Stimulated activated naive CD4-positive, alpha-beta T cell treated with Interleukin-2 at 50 U/mL for 16 hours (primary cell): Measurements from ENCODE around the gene CYP2R1.
A peak's percentile ranks its signal among the peaks of the same experiment; 100 is the strongest.
"Not testable (repeated sequence)": the region's sequence is repeated elsewhere in the genome, so short reads cannot be mapped to it uniquely, and the experiment has no call there.

Experiments used
- DNase-seq: peaks from one replicate; lab custom pipeline; 2025; lab: John Stamatoyannopoulos, UW

CYP2R1 gene

GRCh38 chr11:14891143-14892035 lies 642 bp downstream of the CYP2R1 start:
- DNase-seq: peak; percentile 89

- DNase-seq: no peak
Measured at GRCh38 chr11:14886513-14886912, 5.5 kb downstream of the CYP2R1 start.

DNA sequence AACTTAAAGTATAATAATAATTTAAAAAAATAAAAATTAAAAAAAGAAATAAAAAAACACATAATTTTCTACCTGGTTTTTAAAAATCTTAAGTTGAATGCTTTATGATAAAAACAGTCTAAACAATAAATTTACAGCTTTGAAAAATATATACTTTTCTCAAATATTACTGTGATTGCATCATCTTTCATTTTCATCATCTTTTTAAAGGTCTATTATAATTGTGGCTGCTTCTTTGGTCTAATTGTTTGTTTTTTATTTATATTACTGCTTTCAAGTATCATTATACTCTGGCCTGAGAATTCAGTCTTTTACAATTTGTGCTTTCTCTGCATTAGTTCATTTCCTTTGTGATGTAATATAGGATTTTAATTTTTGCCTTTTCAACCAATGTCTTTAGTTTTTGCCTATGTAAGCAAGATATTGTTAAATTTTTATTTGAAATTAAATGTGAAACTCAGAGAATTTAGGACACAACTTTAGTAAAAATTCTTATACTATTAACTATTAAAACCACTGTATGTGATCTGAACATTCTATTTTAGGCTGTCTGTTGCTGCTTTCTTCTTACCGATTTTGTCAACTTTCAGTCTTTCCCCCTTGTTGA lies 7.3 kb downstream of the CYP2R1 start:
- no peak for DNase-seq

DNA sequence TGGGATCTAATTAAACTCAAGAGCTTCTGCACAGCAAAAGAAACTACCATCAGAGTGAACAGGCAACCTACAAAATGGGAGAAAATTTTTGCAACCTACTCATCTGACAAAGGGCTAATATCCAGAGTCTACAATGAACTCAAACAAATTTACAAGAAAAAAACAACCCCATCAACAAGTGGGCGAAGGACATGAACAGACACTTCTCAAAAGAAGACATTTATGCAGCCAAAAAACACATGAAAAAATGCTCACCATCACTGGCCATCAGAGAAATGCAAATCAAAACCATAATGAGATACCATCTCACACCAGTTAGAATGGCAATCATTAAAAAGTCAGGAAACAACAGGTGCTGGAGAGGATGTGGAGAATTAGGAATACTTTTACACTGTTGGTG lies 8.3 kb downstream of the CYP2R1 start:
- DNase-seq: not testable (repeated sequence)

DNA sequence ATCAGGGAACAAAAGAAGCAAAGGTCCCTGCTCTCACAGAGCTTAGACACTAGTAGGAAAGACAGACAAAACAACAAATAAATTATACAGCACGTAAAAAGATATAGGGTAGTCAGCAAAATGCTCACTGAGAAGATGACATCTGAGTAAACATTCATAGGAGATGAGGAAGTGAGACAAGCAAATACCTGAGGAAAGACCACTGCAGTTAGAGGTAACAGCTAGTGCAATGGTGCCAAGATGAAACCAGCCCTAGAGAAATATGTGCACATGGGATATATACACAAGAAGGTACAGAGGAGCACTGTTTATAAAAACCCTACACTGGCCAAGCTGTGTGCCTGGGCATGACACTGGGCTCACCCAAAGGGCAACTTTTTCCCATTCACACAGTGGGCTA lies 9.8 kb downstream of the CYP2R1 start:
- no peak for DNase-seq

GRCh38 chr11:14881576-14882193 lies 10.3 kb downstream of the CYP2R1 start:
- no peak for DNase-seq

DNA sequence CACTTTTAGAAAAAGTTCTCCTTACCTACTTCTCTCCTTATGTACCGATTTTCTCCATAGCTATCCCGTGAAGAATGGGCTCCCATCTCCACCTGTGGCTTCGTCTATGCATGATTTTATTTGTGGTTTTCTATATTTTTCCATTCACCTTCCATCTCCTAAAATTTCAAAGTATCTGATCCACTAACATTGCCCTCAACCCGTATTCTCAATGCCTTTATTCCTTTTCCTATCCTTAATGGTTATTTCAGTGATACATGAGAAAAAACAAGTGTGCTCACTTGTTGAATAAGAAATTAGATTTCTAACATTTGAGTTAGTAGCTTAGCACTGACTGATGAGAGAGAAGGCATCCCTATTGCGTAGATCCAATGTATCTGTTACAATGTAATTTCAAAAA lies 16.9 kb downstream of the CYP2R1 start:
- DNase-seq: no peak

GRCh38 chr11:14873632-14874031 lies 18.4 kb downstream of the CYP2R1 start:
- no peak for DNase-seq

DNA sequence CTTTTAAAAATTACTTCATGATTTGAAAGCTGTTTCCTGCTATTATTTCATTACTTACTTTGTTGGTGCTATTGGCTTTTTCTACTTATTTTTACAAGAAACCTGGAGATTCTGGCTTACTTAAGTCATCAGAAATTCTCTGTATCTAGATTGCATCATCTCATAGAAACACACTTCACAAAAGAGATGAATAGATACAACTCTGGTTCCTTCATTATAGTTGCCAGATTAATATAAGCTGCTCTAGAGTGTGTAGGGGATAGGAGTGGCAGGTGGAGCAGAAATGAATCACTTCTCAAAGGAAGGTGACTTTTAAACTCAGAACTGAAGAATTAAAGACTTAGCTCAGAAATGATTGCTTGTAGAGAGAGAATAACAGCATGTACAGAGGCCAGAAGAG lies 20.0 kb downstream of the CYP2R1 start:
- no peak for DNase-seq

DNA sequence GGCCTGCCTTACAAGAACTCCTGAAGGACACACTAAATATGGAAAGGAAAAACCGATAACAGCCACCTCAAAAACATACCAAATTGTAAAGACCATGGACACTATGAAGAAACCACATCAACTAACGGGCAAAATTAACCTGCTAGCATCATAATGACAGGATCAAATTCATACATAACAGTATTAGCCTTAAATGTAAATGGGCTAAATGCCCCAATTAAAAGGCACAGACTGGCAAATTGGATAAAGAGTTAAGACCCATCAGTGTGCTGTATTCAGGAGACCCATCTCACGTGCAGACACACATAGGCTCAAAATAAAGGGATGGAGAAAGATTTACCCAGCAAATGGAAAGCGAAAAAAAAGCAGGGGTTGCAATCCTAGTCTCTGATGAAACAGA lies 28.3 kb downstream of the CYP2R1 start:
- not testable (repeated sequence) for DNase-seq

- DNase-seq: no peak
Measured at GRCh38 chr11:14861680-14862079, 30.4 kb downstream of the CYP2R1 start.

- no peak for DNase-seq
Measured at GRCh38 chr11:14860511-14860910, 31.5 kb downstream of the CYP2R1 start.

GRCh38 chr11:14858404-14858803 lies 33.6 kb downstream of the CYP2R1 start:
- no peak for DNase-seq

DNA sequence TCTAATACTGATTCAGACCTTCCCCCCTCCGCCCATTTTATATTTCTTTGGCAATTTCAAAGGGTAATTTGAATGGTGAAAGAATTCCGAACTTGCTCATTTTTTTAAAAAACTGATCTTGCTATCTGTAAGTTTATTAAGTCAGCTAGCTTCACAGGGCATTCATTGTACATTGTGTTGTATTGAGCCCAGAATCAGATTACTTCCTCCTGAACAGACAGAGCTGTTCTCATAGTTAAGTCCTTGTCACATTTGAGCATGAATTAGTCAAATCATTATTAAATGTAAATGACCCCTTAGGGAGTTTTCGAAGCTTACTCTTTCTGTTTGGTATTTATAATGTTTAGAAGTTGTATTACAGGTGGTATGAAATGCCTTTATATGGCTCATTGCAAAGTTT lies 34.4 kb downstream of the CYP2R1 start:
- DNase-seq: no peak

DNA sequence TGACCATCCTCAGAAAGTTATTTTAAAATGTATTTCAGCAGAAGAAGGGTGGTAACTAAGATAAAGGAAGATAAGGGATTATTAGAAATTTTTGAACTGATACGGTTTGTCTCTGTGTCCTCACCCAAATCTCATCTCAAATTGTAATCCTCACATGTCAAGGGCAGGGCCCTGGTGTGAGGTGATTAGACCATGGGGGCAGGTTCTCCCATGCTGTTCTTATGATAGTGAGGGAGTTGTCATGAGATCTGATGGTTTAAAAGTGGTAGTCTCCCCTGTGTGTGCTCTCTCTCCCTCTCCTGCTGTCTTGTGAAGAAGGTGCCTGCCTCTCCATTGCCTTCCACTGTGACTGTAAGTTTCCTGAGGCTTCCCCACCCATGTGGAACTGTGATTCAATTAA lies 36.1 kb downstream of the CYP2R1 start:
- no peak for DNase-seq

GRCh38 chr11:14854057-14854456 lies 38.0 kb downstream of the CYP2R1 start:
- no peak for DNase-seq

DNA sequence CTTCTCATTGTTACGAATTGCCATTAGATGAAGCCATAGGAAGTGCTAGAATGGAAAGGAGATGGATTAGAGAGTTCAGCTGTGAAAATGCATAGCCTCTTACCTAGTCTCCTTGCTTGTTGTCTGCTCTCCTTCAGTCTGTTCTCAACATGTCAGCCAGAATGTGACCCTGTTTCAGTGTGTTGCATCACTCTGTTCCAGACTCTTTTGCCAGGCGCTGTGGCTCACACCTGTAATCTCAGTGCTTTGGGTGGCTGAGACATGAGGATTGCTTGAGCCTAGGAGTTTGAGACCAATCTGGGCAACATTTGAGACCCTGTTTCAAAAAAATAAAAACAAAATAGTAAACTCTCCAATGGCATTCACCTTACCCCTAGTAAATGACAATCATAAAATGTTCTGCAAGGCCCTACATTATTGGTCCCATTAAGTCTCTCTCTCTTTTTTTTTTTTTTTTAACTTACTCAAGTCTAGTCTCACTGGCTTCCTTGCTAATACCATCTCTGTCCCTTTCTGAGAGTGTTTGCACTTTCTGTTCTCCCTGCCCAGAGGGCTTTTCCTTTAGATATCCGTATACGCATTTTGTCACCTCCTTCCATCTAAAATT lies 39.4 kb downstream of the CYP2R1 start:
- no peak for DNase-seq

DNA sequence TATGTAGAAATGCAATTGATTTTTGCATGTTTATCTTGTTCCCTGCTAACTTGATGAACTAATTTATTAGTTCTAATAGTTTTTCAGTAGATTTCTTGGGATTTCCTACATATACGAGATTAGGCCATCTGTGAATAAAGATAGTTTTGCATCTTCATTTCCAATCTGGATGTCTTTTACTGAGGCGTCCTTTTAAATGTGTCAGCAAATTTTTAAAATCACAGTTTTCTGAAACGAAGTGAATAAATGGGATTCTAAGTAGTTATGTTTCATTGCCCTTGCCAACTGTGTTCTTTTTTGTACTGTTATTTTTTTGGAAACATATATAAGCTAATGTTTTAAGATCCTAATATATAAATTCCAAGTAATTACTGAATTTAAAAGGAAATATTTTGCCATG lies 50.0 kb downstream of the CYP2R1 start:
- DNase-seq: no peak

- no peak for DNase-seq
Measured at GRCh38 chr11:14835496-14836492, 56.2 kb downstream of the CYP2R1 start.
